ENCODE results near the gene GPX3.

DNA sequence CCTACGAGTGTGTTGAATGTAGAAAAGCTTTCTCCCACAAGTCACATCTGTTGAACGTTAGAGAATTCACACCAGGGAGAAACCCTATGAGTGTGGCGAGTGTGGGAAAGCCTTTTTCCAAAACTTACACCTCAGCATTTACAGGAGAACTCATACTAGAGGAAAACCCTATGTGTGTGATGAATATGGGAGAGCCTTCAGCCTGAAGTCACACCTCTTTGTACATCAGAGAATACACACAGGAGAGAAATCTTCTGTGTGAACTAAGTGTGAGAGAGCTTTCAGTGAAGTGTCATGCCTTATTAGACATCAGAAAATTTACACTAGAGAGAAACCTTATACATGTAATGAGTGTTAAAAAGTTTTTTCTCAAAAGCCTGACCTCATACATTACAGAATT lies 41.8 kb upstream of the GPX3 start:
- TF ChIP-seq, protein P1, sequence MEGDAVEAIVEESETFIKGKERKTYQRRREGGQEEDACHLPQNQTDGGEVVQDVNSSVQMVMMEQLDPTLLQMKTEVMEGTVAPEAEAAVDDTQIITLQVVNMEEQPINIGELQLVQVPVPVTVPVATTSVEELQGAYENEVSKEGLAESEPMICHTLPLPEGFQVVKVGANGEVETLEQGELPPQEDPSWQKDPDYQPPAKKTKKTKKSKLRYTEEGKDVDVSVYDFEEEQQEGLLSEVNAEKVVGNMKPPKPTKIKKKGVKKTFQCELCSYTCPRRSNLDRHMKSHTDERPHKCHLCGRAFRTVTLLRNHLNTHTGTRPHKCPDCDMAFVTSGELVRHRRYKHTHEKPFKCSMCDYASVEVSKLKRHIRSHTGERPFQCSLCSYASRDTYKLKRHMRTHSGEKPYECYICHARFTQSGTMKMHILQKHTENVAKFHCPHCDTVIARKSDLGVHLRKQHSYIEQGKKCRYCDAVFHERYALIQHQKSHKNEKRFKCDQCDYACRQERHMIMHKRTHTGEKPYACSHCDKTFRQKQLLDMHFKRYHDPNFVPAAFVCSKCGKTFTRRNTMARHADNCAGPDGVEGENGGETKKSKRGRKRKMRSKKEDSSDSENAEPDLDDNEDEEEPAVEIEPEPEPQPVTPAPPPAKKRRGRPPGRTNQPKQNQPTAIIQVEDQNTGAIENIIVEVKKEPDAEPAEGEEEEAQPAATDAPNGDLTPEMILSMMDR (IDR thresholded peaks at IDR 0.05; ENCODE audit: poor library complexity) = no peak
- no peak for TF ChIP-seq EZH2 (IDR thresholded peaks at IDR 0.05; ENCODE audit: borderline replicate concordance)

All from hepatocyte (in vitro differentiated cells).